K562 (cell line): Measurements from ENCODE around the gene SRPK2. TPM values are rescaled to one million over a fixed set of nuclear protein-coding genes. Genes with fewer than 3 reads are reported as not detected.

ENCODE experiments used
- CBFB ChIP-seq: sonication (generic); formaldehyde crosslinking; IDR thresholded peaks from 2 replicates; pipeline ENCODE4 v1.4.0; 2020; ENCODE audit warnings: mild to moderate bottlenecking, missing genetic modification reagents
- FOXK2 ChIP-seq, 2 experiments: fragments of 450-650 bp; IDR thresholded peaks in 1 of 2; conservative IDR thresholded peaks in 1 of 2; 2 replicates each; pipeline ENCODE4 v1.6.1; 2016; ENCODE audit warnings: low read depth in 2 of 2, mild to moderate bottlenecking in 1 of 2
- HIVEP1 ChIP-seq: fragments of 250-450 bp; sonication (Bioruptor Pico); IDR thresholded peaks from 2 replicates; pipeline ENCODE4 v1.4.0; 2020; ENCODE audit warnings: mild to moderate bottlenecking
- HNRNPH1 ChIP-seq: fragments of 200-400 bp; formaldehyde crosslinking; optimal IDR thresholded peaks from 2 replicates; pipeline ENCODE3; 2017; ENCODE audit warnings: low read depth, mild to moderate bottlenecking, low read length, moderate library complexity
- MAFK ChIP-seq: IDR thresholded peaks from 2 replicates; pipeline ENCODE4 v1.6.1; 2011; ENCODE audit warnings: low read length, improper control_type of control experiment
- MTA2 ChIP-seq: fragments of 450-650 bp; IDR thresholded peaks from 2 replicates; pipeline ENCODE4 v1.6.1; 2016; ENCODE audit warnings: low read depth
- NFE2 ChIP-seq: IDR thresholded peaks from 2 replicates; pipeline ENCODE4 v1.6.1; 2014; ENCODE audit warnings: antibody characterized with exemption, low read depth
- NRF1 ChIP-seq, 2 experiments: fragments of 450-650 bp; IDR thresholded peaks in 1 of 2; conservative IDR thresholded peaks in 1 of 2; 2 replicates each; pipeline ENCODE4 v1.6.1; 2014; ENCODE audit warnings: mild to moderate bottlenecking in 2 of 2
- POLR3G ChIP-seq: IDR thresholded peaks from 2 replicates; pipeline ENCODE4 v1.6.1; 2011; ENCODE audit not compliant: insufficient read length, insufficient replicate concordance; ENCODE audit errors: extremely low read depth
- RBM14 ChIP-seq: fragments of 200-400 bp; formaldehyde crosslinking; IDR thresholded peaks from 2 replicates; pipeline ENCODE4 v1.6.1; 2018; ENCODE audit warnings: low read depth, mild to moderate bottlenecking, low read length, moderate library complexity, borderline replicate concordance; ENCODE audit not compliant: insufficient read depth
- SIX5 ChIP-seq, 2 experiments: IDR thresholded peaks; 2 replicates each; pipeline ENCODE4 v1.6.1; 2011; ENCODE audit warnings: low read length in 2 of 2, borderline replicate concordance in 1 of 2, low read depth in 1 of 2, mild to moderate bottlenecking in 1 of 2, moderate library complexity in 1 of 2; ENCODE audit not compliant: insufficient read depth in 1 of 2
- SOX6 ChIP-seq: fragments of 450-650 bp; IDR thresholded peaks from 2 replicates; pipeline ENCODE4 v1.6.1; 2014; ENCODE audit warnings: mild to moderate bottlenecking
- polyA plus RNA-seq, 8 experiments: library from polyadenylated mRNA; depleted of rRNA in 4 of 8; stranded (reverse) in 5 of 8; unstranded in 3 of 8; fragments of >200 nt; fragmentation: Nextera tagmentation in 2 of 8; fragmentation: Illumina TruSeq in 1 of 8; extraction: Ambion mirVana in 2 of 8; extraction: Trizol in 1 of 8; gene quantifications; 2 replicates each; pipeline versions ENCODE4 v1.2.1 to v1.2.3, GENCODE V29; 2011 to 2014; ENCODE audit warnings: inconsistent platforms in 1 of 8, missing spikeins in 1 of 8
- total RNA-seq, 7 experiments: library from RNA; depleted of rRNA in 6 of 7; stranded (reverse); fragments of >200 nt in 6 of 7; fragmentation: Illumina TruSeq in 2 of 7; extraction: Trizol in 2 of 7; gene quantifications; 2 replicates each; pipeline versions ENCODE4 v1.2.1 to v1.2.3, GENCODE V29; 2011 to 2021; ENCODE audit warnings: low replicate concordance in 1 of 7
- TF ChIP-seq, protein P1 (sequence below): sonication (generic); formaldehyde crosslinking; IDR thresholded peaks from 2 replicates; pipeline ENCODE4 v1.8.1; 2023; ENCODE audit warnings: missing genetic modification reagents, mild to moderate bottlenecking, borderline replicate concordance
- TF ChIP-seq, protein P2 (sequence below), 2 experiments: IDR thresholded peaks; 2 replicates each; pipeline ENCODE4 v1.6.1; 2012; ENCODE audit warnings: improper control_type of control experiment in 2 of 2, low read depth in 2 of 2, low read length in 2 of 2, borderline replicate concordance in 1 of 2
- TF ChIP-seq, protein P3 (sequence below), 3 experiments: fragments of 200-800 bp in 1 of 3; fragments of 250-450 bp in 1 of 3; fragments of 450-650 bp in 1 of 3; sonication (Bioruptor Pico) in 1 of 3; sonication (Bioruptor generic) in 1 of 3; formaldehyde crosslinking in 1 of 3; IDR thresholded peaks; 2 replicates each; pipeline versions ENCODE4 v1.6.1 to v1.8.0; 2016 to 2022; ENCODE audit warnings: mild to moderate bottlenecking in 2 of 3, missing genetic modification characterization in 2 of 3, missing compliant biosample characterization in 1 of 3, moderate library complexity in 1 of 3
- TF ChIP-seq, protein P4 (sequence below): sonication (generic); formaldehyde crosslinking; IDR thresholded peaks from 2 replicates; pipeline ENCODE4 v1.8.0; 2022; ENCODE audit warnings: mild to moderate bottlenecking, missing genetic modification reagents

Gene SRPK2
- total and polyA plus RNA-seq, 9 of the 15 experiments (the other 6 are each of a cell fraction or from before 2014, with no cell fraction given) = 21.5 to 44.7 (median 33.3) TPM

DNA sequence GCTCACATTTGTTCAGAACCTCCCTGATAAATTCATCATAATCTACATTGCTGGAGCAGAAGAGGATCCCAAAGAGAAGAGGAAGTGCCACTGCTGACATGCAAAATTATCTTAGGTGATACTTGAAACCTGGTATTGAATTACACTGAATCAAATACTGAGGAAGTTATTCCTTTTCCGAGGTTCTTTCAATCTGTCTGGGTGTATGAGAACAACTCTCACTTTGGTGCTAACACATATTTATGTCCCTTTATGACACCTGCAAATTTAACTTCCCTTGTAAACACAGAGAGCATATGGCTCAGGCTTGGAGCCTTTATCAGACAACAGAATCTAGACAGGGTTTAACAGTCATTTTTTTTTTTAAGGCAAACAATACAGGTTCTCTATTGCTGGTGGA lies 131.4 kb downstream of the SRPK2 start (continued):
- TF ChIP-seq, protein P1, sequence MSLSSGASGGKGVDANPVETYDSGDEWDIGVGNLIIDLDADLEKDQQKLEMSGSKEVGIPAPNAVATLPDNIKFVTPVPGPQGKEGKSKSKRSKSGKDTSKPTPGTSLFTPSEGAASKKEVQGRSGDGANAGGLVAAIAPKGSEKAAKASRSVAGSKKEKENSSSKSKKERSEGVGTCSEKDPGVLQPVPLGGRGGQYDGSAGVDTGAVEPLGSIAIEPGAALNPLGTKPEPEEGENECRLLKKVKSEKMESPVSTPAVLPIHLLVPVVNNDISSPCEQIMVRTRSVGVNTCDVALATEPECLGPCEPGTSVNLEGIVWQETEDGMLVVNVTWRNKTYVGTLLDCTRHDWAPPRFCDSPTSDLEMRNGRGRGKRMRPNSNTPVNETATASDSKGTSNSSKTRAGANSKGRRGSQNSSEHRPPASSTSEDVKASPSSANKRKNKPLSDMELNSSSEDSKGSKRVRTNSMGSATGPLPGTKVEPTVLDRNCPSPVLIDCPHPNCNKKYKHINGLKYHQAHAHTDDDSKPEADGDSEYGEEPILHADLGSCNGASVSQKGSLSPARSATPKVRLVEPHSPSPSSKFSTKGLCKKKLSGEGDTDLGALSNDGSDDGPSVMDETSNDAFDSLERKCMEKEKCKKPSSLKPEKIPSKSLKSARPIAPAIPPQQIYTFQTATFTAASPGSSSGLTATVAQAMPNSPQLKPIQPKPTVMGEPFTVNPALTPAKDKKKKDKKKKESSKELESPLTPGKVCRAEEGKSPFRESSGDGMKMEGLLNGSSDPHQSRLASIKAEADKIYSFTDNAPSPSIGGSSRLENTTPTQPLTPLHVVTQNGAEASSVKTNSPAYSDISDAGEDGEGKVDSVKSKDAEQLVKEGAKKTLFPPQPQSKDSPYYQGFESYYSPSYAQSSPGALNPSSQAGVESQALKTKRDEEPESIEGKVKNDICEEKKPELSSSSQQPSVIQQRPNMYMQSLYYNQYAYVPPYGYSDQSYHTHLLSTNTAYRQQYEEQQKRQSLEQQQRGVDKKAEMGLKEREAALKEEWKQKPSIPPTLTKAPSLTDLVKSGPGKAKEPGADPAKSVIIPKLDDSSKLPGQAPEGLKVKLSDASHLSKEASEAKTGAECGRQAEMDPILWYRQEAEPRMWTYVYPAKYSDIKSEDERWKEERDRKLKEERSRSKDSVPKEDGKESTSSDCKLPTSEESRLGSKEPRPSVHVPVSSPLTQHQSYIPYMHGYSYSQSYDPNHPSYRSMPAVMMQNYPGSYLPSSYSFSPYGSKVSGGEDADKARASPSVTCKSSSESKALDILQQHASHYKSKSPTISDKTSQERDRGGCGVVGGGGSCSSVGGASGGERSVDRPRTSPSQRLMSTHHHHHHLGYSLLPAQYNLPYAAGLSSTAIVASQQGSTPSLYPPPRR (CRISPR knock-in tag) = no peak
- TF ChIP-seq NFE2 = 0 out of 2 replicates have a peak, but pooled peaks have one; percentile 34
- no peak for TF ChIP-seq NRF1 (conservative IDR thresholded peaks at IDR 0.05 in 1 of 2, IDR thresholded peaks at IDR 0.05 in 1 of 2)
- TF ChIP-seq, protein P2, sequence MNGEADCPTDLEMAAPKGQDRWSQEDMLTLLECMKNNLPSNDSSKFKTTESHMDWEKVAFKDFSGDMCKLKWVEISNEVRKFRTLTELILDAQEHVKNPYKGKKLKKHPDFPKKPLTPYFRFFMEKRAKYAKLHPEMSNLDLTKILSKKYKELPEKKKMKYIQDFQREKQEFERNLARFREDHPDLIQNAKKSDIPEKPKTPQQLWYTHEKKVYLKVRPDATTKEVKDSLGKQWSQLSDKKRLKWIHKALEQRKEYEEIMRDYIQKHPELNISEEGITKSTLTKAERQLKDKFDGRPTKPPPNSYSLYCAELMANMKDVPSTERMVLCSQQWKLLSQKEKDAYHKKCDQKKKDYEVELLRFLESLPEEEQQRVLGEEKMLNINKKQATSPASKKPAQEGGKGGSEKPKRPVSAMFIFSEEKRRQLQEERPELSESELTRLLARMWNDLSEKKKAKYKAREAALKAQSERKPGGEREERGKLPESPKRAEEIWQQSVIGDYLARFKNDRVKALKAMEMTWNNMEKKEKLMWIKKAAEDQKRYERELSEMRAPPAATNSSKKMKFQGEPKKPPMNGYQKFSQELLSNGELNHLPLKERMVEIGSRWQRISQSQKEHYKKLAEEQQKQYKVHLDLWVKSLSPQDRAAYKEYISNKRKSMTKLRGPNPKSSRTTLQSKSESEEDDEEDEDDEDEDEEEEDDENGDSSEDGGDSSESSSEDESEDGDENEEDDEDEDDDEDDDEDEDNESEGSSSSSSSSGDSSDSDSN (IDR thresholded peaks at IDR 0.05; ENCODE audit: borderline replicate concordance in 1 of 2, low read depth in 2 of 2, low read length in 2 of 2) = no peak
- TF ChIP-seq POLR3G = no peak
- no peak for TF ChIP-seq CBFB (CRISPR knock-in tag)
- no peak for TF ChIP-seq SIX5 (IDR thresholded peaks at IDR 0.05; ENCODE audit: borderline replicate concordance in 1 of 2, insufficient read depth in 1 of 2, low read depth in 1 of 2, low read length in 2 of 2)
- TF ChIP-seq SOX6 = peak; percentile 17; the same call in 1 of the 2 replicates
- TF ChIP-seq MAFK = peak; percentile 51
- TF ChIP-seq, protein P3, sequence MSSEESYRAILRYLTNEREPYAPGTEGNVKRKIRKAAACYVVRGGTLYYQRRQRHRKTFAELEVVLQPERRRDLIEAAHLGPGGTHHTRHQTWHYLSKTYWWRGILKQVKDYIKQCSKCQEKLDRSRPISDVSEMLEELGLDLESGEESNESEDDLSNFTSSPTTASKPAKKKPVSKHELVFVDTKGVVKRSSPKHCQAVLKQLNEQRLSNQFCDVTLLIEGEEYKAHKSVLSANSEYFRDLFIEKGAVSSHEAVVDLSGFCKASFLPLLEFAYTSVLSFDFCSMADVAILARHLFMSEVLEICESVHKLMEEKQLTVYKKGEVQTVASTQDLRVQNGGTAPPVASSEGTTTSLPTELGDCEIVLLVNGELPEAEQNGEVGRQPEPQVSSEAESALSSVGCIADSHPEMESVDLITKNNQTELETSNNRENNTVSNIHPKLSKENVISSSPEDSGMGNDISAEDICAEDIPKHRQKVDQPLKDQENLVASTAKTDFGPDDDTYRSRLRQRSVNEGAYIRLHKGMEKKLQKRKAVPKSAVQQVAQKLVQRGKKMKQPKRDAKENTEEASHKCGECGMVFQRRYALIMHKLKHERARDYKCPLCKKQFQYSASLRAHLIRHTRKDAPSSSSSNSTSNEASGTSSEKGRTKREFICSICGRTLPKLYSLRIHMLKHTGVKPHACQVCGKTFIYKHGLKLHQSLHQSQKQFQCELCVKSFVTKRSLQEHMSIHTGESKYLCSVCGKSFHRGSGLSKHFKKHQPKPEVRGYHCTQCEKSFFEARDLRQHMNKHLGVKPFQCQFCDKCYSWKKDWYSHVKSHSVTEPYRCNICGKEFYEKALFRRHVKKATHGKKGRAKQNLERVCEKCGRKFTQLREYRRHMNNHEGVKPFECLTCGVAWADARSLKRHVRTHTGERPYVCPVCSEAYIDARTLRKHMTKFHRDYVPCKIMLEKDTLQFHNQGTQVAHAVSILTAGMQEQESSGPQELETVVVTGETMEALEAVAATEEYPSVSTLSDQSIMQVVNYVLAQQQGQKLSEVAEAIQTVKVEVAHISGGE (CRISPR knock-in tag; IDR thresholded peaks at IDR 0.05) = no peak
- no peak for TF ChIP-seq HNRNPH1
- TF ChIP-seq FOXK2 (conservative IDR thresholded peaks at IDR 0.05 in 1 of 2, IDR thresholded peaks at IDR 0.05 in 1 of 2; ENCODE audit: low read depth in 2 of 2) = peak; percentile 43 to 48; a peak in 1 of 4 replicates
- TF ChIP-seq, protein P4, sequence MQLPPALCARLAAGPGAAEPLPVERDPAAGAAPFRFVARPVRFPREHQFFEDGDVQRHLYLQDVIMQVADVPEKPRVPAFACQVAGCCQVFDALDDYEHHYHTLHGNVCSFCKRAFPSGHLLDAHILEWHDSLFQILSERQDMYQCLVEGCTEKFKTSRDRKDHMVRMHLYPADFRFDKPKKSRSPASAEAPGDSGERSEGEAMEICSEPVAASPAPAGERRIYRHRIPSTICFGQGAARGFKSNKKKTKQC = no peak
- TF ChIP-seq HIVEP1 (CRISPR knock-in tag) = no peak
- TF ChIP-seq MTA2 = no peak
- no peak for TF ChIP-seq RBM14
